ENCODE results near the gene MICB.
A peak's percentile ranks its signal among the peaks of the same experiment; 100 is the strongest.

MICB gene

DNA sequence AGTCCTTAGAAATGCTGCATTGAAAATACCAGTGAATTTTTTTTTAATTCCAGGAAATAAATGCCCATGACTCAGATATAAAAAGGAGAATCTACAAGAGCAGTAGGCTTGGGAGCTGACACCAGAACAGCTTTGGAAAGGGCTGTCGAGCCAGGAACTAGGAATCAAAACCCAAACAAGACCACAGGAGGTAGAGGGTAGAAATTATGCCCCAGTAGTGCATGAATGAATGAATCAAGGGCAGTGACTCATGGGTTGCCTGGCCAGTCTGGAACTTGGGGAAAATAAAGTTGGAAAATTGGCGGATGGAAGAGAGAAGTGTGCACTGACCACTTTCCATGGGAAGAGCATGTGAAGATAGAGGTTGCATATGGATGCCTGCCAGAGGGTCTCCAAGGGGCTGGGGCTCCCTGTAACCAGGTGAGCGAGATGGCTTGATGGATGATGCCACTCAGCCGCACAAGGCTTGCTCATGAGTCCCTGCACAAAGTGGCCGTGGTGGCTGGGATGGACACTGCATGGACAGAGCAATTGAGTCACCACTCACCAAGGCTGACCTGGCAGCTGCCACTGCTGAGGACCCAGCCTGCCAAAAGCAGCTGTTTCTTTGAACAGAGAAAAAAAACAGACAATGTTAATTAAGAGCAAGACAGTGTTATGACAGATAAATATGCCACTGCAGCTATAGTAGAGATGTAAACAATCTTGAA, 15.7 kb downstream of the MICB start:
- no peak for DNase-seq

DNA sequence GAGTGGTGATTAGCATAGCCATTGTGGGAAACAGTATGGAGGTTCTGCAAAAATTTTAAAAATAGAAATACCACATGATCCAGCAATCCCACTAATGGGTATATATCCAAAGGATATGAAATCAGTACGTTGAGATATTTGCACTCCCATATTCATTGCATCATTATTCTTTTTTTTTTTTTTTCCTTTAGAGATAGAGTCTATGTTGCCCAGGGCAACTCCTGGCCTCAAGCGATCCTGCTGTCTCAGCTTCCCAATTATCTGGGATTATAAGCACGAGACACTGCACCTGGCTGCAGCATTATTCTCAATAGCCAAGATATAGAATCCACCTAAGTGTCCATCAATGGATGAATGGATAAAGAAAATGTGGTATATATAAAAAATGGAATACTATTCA, 23.9 kb downstream of the MICB start:
- no peak for DNase-seq

GRCh38 chr6:31525553-31525931, 27.6 kb downstream of the MICB start:
- no peak for DNase-seq

DNA sequence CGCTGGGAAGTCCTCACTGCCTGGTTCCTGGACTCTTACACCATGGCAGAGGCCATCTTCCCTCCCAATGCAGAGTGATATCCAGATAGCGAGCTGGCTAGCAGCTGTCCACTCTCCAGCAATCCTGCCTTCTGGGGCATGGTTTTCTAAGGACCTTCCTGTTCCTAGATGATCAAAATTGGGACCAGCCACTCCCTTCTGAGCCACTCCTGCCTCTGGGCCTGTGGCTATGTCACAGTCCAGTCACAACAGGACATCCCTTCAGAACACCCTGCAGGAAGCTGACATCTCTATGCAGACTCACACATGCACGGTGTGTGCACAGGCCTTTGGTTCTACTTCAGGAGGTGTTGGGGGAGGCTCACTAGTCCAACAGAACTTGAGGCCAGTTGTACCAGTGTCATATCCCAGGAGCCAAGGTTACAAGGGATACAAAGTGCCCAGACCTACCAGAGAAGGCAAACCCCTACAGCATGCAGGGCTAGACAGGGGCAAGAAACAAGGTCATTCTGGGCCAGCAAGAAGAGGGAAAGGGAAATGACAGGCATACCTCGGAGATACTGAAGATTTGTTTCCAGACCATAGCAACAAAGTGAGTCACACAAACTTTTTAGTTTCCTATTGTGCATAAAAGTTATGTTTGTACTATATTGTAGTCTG, 28.1 kb downstream of the MICB start:
- DNase-seq: no peak

- no peak for DNase-seq
These were observed 30.4 kb downstream of the MICB start for GRCh38 chr6:31528307-31528777.

GRCh38 chr6:31528821-31529328, 30.9 kb downstream of the MICB start, which contains the start of gene MCCD1:
Gene MCCD1 (plus strand): TSS chr6:31528962. CDS start chr6:31529015, 53 bp downstream.
- DNase-seq: no peak

DNA sequence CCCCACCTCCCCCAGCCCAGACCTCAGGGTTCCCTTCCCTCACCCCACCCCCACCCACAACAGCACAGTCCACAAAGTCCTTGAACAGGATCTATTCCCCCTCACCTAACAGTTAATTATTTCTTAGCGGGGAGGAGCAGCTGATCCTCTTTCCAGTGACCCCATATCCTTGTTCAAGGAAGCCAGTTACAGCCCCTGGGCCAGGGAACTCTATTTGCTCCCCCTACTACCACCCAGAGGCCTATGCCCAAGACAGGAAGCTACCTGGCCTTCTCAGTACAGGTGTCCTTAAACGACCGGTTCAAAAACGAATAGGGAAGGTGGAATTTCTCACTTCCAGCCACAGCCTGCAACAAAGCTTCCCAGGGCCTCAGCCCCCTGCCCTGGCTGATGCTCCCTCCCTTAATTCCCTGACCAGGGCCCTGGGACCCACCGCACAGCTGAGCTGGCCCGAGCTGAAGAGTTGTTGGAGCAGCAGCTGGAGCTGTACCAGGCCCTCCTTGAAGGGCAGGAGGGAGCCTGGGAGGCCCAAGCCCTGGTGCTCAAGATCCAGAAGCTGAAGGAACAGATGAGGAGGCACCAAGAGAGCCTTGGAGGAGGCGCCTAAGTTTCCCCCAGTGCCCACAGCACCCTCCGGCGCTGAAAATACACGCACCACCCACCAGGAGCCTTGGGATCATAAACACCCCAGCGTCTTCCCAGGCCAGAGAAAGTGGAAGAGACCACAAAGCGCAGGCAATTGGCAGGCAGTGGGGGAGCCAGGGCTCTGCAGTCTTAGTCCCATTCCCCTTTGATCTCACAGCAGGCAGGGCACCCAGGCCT, 31.6 kb downstream of the MICB start:
- no peak for DNase-seq

DNA sequence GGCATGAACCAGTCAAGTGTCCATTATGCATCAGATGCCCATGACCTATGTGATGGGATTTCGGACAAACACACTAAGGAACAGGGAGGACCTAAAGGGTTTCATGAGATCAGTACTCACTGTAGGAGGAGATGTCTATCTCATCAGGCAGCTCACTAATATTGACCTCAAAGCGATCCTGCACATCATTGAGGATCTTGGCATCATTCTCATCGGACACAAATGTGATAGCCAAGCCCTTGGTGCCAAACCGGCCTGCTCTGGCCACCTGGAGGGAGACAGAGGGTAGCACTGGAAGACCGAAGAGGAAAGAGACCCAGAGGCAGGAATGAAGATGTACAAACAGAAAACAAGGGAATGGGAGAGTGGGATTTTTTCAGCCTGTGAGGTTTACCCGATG, 32.7 kb downstream of the MICB start:
- DNase-seq: no peak

DNA sequence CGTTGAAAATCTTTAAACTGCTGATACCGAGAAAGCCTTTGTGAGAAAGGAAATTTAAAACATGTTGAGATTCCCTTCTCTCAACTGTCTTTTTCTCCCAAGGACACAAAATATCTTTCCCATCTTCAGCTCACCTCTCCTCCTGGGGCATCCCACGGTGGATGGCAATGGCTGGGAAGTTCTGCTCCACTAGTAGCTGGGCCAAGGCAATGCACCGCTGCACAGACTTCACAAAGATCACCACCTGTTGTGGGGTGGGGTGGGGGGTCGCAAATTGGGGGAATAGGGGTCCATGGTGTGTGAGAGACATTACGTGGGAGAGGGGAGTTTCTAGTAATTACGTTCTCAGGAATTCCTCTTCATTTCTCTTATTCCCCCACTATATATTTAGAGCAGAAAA, 33.2 kb downstream of the MICB start:
- DNase-seq: no peak

- no peak for DNase-seq
These were observed 34.1 kb downstream of the MICB start for GRCh38 chr6:31531771-31532643.

- DNase-seq: no peak
These were observed 34.9 kb downstream of the MICB start for GRCh38 chr6:31532644-31533454.

GRCh38 chr6:31533455-31533841, 35.5 kb downstream of the MICB start:
- no peak for DNase-seq

DNA sequence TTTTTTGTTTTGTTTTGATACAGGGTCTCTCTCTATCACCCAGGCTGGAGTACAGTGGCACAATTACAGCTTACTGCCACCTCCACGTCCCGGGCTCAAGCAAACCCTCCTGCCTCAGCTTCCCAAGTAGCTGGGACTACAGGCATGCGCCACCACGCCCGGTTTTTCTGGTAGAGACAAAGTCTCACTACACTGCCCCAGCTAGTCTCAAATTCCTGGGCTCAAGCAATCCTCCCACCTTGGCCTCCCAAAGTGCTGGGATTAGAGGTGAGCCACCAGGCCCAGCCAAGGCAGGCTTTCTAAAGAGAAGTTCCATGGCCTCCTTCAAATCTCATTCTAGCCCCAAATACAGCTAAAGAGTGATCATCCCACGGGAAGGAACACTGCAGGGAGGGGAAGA, 36.1 kb downstream of the MICB start:
- DNase-seq: no peak

DNA sequence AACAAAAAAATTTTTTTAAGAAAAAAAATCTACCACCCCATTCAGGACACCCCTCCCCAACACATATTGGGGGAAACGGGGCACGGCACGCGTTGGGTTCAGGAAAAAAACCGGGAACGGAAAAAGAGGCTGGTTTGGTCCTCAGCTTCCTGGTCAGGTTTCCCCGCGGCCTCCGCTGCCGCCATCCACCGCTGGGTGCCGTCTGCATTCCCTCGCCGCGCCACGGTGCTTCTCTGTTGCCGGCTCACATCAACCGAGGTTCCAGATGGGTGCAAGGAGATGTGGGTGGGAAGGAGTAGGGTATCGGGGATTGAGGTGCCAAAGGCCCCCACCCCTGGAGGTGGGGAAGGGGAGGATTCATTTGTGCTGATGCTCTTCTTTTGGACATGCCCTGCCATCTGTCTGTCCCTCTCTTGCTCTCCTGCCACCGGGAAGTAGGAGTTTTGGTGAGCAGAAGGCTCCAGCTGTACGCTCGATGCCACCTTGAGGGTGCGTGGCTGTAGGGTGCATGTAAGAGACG, 36.6 kb downstream of the MICB start:
- no peak for DNase-seq

DNA sequence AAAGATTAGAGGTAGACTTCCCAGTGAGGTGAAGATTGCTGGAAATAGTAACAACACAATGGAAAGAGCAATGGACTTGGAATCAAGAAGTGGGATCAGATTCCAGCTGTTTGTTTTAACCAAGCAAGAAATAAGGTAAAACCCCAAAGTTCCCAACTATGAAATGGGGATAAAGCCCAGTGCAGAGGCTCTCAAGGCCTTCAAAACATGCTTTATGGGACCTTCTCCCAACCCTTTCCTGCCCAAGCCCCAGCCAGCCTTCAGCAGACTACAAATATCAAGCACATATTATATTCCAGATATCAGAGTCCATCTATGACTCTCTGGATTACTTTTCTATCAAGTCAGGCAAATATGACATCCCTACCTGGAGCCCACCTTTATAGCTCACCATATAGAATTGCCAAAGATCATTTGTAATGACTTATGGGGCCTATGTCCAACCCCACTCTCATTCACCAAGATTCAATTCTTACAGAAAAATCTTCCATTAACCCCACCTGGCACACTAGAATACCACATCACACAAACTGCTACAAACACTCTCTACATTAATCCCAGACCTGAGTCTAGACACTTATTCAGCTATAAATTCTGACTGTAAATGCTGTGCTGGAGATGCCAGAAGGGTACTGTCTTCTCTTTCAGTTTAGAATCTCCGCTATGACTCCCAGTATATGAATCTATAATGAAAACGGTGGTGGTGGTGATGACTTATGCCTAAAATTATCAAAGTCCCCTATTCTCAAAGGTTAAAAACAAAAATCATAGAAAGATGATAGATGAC, 37.8 kb downstream of the MICB start:
- DNase-seq: no peak

GRCh38 chr6:31538805-31539400, 41.0 kb downstream of the MICB start:
- no peak for DNase-seq

GRCh38 chr6:31540640-31541039, 42.7 kb downstream of the MICB start:
- DNase-seq: no peak

DNA sequence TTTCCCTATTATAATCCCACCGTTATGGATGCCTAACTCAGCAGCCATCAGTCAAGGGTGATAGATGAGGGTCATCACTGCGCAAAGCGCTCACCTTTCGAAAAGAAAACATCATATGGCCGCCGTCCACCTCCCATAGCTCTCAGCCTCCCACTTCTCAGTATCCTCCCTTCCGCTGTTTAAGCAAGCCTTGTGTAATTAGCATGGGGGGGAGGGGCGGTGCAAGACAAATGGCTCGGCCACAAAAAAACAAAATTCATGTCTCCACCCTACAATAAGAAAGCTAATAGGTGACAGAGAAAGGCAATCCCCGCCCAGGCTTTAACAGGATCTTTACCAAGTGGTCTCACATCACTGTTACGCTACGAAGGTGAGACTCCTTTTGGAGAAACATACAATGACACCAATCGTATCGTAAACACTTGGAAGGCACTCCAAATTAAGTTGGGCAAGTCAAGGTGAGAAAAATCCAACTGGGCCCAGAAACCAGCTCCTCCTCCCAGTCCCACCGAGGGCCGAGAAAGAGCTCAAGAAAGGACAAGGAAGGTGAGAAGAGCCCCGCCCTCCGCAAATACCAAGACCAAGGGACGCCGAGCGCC, 43.2 kb downstream of the MICB start:
- no peak for DNase-seq

GRCh38 chr6:31541658-31542521, 43.9 kb downstream of the MICB start, which contains the start of gene DDX39B:
Gene DDX39B (minus strand): TSS chr6:31542003. CDS start chr6:31540532, 1,471 bp downstream.
- DNase-seq: peak; percentile 88
